ENCODE data around the gene ARHGAP24. TPM values are rescaled to one million over a fixed set of nuclear protein-coding genes. Genes with fewer than 3 reads are reported as not detected.

Gene ARHGAP24
- total and polyA plus RNA-seq, 2 experiments from 2014 or later, result 0.21 to 0.36 TPM

GRCh38 chr4:85720735-85721134 lies 245.8 kb downstream of the ARHGAP24 start:
- no peak overlapping the region for H2AFZ ChIP-seq
- Mint-ChIP-seq H3K36me3 (ENCODE audit: low read depth) (no peaks in the 10 kb centered on the region), H3K9me3 (no peaks in the 10 kb centered on the region), H3K4me1 (no peaks in the 10 kb centered on the region; the same call in 2 of the 3 replicates), H3K27ac (no peak overlapping the region), H3K27me3 (ENCODE audit: insufficient read depth, low read depth, poor library complexity) (no peaks in the 10 kb centered on the region), H3K4me3 (no peak overlapping the region)
- no peak overlapping the region for H3K27ac ChIP-seq (ENCODE audit: low read depth)
- no peaks in the 10 kb centered on the region for H3K79me2 ChIP-seq (replicated peaks; ENCODE audit: insufficient read depth)
- H3K4me3 ChIP-seq, result no peak overlapping the region
- no peaks in the 10 kb centered on the region for H3F3A ChIP-seq (replicated peaks; ENCODE audit: low read depth)
- no peaks in the 10 kb centered on the region for H3K27me3 ChIP-seq (ENCODE audit: insufficient read depth)
- no peak for ATAC-seq
- no peak overlapping the region for H3K4me2 ChIP-seq
- H3K36me3 ChIP-seq (ENCODE audit: insufficient read depth), result no peaks in the 10 kb centered on the region
- H4K20me1 ChIP-seq (replicated peaks; ENCODE audit: insufficient read depth), result no peaks in the 10 kb centered on the region
- TF ChIP-seq JUNB (IDR thresholded peaks at IDR 0.05; ENCODE audit: unreplicated experiment) (no peak), NANOG (IDR thresholded peaks at IDR 0.05; ENCODE audit: borderline replicate concordance) (no peak), REST (IDR thresholded peaks at IDR 0.05; ENCODE audit: unreplicated experiment) (no peak), CREB1 (CRISPR knock-in tag; IDR thresholded peaks at IDR 0.05; ENCODE audit: low read depth) (no peak), STAT1 (IDR thresholded peaks at IDR 0.05; ENCODE audit: unreplicated experiment) (no peak), ZNF331 (CRISPR knock-in tag; IDR thresholded peaks at IDR 0.05; ENCODE audit: low read depth) (no peak), POLR2AphosphoS5 (IDR thresholded peaks at IDR 0.05; ENCODE audit: low read depth) (no peak)
- DNase-seq (ENCODE audit: low spot score), result no peak
- H3K4me1 ChIP-seq (ENCODE audit: insufficient read depth), result no peaks in the 10 kb centered on the region
- no peaks in the 10 kb centered on the region for H3K9me2 ChIP-seq (ENCODE audit: insufficient read depth)

GRCh38 chr4:85722401-85722800 lies 247.5 kb downstream of the ARHGAP24 start:
- Histone ChIP-seq H3F3A (replicated peaks; ENCODE audit: low read depth) (no peaks in the 10 kb centered on the region), H3K4me2 (no peak overlapping the region), H3K4me3 (no peak overlapping the region), H2AFZ (no peak overlapping the region), H4K20me1 (replicated peaks; ENCODE audit: insufficient read depth) (no peaks in the 10 kb centered on the region), H3K27ac (ENCODE audit: low read depth) (no peak overlapping the region), H3K4me1 (ENCODE audit: insufficient read depth) (no peaks in the 10 kb centered on the region), H3K79me2 (replicated peaks; ENCODE audit: insufficient read depth) (no peaks in the 10 kb centered on the region), H3K36me3 (ENCODE audit: insufficient read depth) (no peaks in the 10 kb centered on the region), H3K27me3 (ENCODE audit: insufficient read depth) (no peaks in the 10 kb centered on the region), H3K9me2 (ENCODE audit: insufficient read depth) (no peaks in the 10 kb centered on the region)
- DNase-seq (ENCODE audit: low spot score) (no peak), ATAC-seq (no peak)
- Mint-ChIP-seq H3K27me3 (ENCODE audit: insufficient read depth, low read depth, poor library complexity) (no peaks in the 10 kb centered on the region), H3K27ac (no peak overlapping the region), H3K9me3 (no peaks in the 10 kb centered on the region), H3K36me3 (ENCODE audit: low read depth) (no peaks in the 10 kb centered on the region), H3K4me1 (no peaks in the 10 kb centered on the region; the same call in 2 of the 3 replicates), H3K4me3 (no peak overlapping the region)
- TF ChIP-seq EZH2 (IDR thresholded peaks at IDR 0.05; ENCODE audit: low read depth, unreplicated experiment) (no peak), ZNF462 (CRISPR knock-in tag; IDR thresholded peaks at IDR 0.05) (no peak), ZNF331 (CRISPR knock-in tag; IDR thresholded peaks at IDR 0.05; ENCODE audit: low read depth) (no peak), CREB1 (CRISPR knock-in tag; IDR thresholded peaks at IDR 0.05; ENCODE audit: low read depth) (no peak), NANOG (IDR thresholded peaks at IDR 0.05; ENCODE audit: borderline replicate concordance) (no peak), CTCF (conservative IDR thresholded peaks at IDR 0.05; ENCODE audit: low read depth in 2 of 2) (no peak), EZH2phosphoT487 (IDR thresholded peaks at IDR 0.05; ENCODE audit: unreplicated experiment) (no peak)
